Keratinocyte (primary cell): ENCODE measurements around the gene ADAMTS2.

ENCODE experiments used
- EZH2 ChIP-seq: IDR thresholded peaks from one replicate; pipeline ENCODE4 v1.6.1; 2012; ENCODE audit warnings: inconsistent platforms, mild to moderate bottlenecking, low read length, moderate library complexity
- TF ChIP-seq, protein P1 (sequence below), 3 experiments: IDR thresholded peaks in 1 of 3; conservative IDR thresholded peaks in 1 of 3; optimal IDR thresholded peaks in 1 of 3; 2 replicates in 2 of 3; 3 replicates in 1 of 3; pipeline versions ENCODE3 to v1.5.1; 2011; ENCODE audit warnings: low read length in 3 of 3, mild to moderate bottlenecking in 3 of 3, moderate library complexity in 2 of 3, control low read depth in 1 of 3, inconsistent platforms in 1 of 3; ENCODE audit not compliant: insufficient read depth in 2 of 3; ENCODE audit errors: extremely low read depth in 1 of 3

GRCh38 chr5:179176571-179177230, 168.6 kb downstream of the ADAMTS2 start:
- TF ChIP-seq, protein P1, sequence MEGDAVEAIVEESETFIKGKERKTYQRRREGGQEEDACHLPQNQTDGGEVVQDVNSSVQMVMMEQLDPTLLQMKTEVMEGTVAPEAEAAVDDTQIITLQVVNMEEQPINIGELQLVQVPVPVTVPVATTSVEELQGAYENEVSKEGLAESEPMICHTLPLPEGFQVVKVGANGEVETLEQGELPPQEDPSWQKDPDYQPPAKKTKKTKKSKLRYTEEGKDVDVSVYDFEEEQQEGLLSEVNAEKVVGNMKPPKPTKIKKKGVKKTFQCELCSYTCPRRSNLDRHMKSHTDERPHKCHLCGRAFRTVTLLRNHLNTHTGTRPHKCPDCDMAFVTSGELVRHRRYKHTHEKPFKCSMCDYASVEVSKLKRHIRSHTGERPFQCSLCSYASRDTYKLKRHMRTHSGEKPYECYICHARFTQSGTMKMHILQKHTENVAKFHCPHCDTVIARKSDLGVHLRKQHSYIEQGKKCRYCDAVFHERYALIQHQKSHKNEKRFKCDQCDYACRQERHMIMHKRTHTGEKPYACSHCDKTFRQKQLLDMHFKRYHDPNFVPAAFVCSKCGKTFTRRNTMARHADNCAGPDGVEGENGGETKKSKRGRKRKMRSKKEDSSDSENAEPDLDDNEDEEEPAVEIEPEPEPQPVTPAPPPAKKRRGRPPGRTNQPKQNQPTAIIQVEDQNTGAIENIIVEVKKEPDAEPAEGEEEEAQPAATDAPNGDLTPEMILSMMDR (optimal IDR thresholded peaks at IDR 0.05 in 1 of 3, IDR thresholded peaks at IDR 0.05 in 1 of 3, conservative IDR thresholded peaks at IDR 0.05 in 1 of 3; ENCODE audit: extremely low read depth in 1 of 3, insufficient read depth in 2 of 3, low read length in 3 of 3), result no peak
- no peak for TF ChIP-seq EZH2
